K562 (cell line): ENCODE data around the gene GAB2. TPM values are rescaled to one million over a fixed set of nuclear protein-coding genes. Genes with fewer than 3 reads are reported as not detected.

Experiments used
- ATAC-seq: fragments of 200-7000 bp; cut with Tn5 transposase; 3 replicates; pipeline ENCODE4 v1.9.1; 2020; ENCODE audit warnings: moderate library complexity
- BruUV-seq: library from RNA; stranded (reverse); fragments of 400-500 nt; replicated peaks from 2 replicates; lab custom pipeline; 2021; lab: Mats Ljungman, UMichigan
- CTCF ChIA-PET: fragments of 300-600 bp; formaldehyde crosslinking; extraction: SDS; loops from one replicate; lab custom pipeline; 2021; ENCODE audit warnings: low intra/inter-chr PET ratio; lab: Yijun Ruan, JAX
- POLR2A ChIA-PET: fragments of 300-600, 350-650 bp; sonication (Branson Sonifier 250); formaldehyde crosslinking; extraction: SDS; loops from one replicate; lab custom pipeline; 2021; ENCODE audit warnings: antibody characterized with exemption, inconsistent platforms; lab: Yijun Ruan, JAX
- DNase-seq, 4 experiments: peaks; one replicate each; pipeline versions ENCODE4 v3.0.0 to v3.0.0-alpha.2; 2011 to 2018; ENCODE audit warnings: low spot score in 3 of 4, mixed read lengths in 3 of 4; ENCODE audit errors: extremely low read depth in 1 of 4
- FAIRE-seq: peaks from 2 replicates; lab custom pipeline; 2011; peaks lifted over from hg19 to GRCh38; lab: Jason Lieb, UNC
- H2AFZ ChIP-seq: 2 replicates; pipeline ENCODE4 v1.6.0; 2011; ENCODE audit warnings: low read depth, low read length, control low read depth, inconsistent platforms
- H3K27ac ChIP-seq: fragments of 200-600 bp; 3 replicates; pipeline ENCODE4 v1.8.0; 2011; ENCODE audit warnings: low read depth, mild to moderate bottlenecking, control low read depth, inconsistent platforms, low read length, moderate library complexity, mixed read lengths; ENCODE audit errors: extremely low read depth
- H3K27me3 ChIP-seq, 2 experiments: fragments of 300-600 bp in 1 of 2; 2 replicates in 1 of 2; 3 replicates in 1 of 2; pipeline versions ENCODE4 v1.6.0 to v1.8.0; 2011; ENCODE audit warnings: inconsistent platforms in 2 of 2, low read length in 2 of 2, mild to moderate bottlenecking in 1 of 2, mixed read lengths in 1 of 2, moderate library complexity in 1 of 2; ENCODE audit not compliant: control insufficient read depth in 2 of 2, insufficient read depth in 2 of 2
- H3K36me3 ChIP-seq: fragments of 300-600 bp; 3 replicates; pipeline ENCODE4 v1.8.0; 2011; ENCODE audit warnings: mild to moderate bottlenecking, low read length, inconsistent platforms; ENCODE audit not compliant: control insufficient read depth, insufficient read depth
- H3K4me1 ChIP-seq, 2 experiments: fragments of 200-600 bp in 1 of 2; replicated peaks in 1 of 2; 2 replicates in 1 of 2; 3 replicates in 1 of 2; pipeline versions ENCODE4 v1.5.1 to v1.8.0; 2011; ENCODE audit warnings: inconsistent platforms in 2 of 2, low read length in 2 of 2, mild to moderate bottlenecking in 1 of 2, mixed read lengths in 1 of 2, moderate library complexity in 1 of 2; ENCODE audit not compliant: control insufficient read depth in 2 of 2, insufficient read depth in 2 of 2
- H3K4me2 ChIP-seq: 2 replicates; pipeline ENCODE4 v1.6.1; 2011; ENCODE audit warnings: low read length, control low read depth, inconsistent platforms, mixed read lengths; ENCODE audit not compliant: insufficient read depth
- H3K4me3 ChIP-seq: fragments of 200-600 bp; sonication (generic), shearing (Covaris generic); 2 replicates; pipeline ENCODE4 v1.5.1; 2016; ENCODE audit warnings: control low read depth, inconsistent platforms
- H3K79me2 ChIP-seq: fragments of 200-600 bp; 3 replicates; pipeline ENCODE4 v1.8.0; 2011; ENCODE audit warnings: low read length, inconsistent platforms; ENCODE audit not compliant: control insufficient read depth, insufficient read depth
- H3K9ac ChIP-seq, 2 experiments: 2 replicates each; pipeline versions ENCODE4 v1.6.0 to v1.6.1; 2011; ENCODE audit warnings: low read depth in 2 of 2, low read length in 2 of 2, control low read depth in 1 of 2, inconsistent platforms in 1 of 2, mild to moderate bottlenecking in 1 of 2, mixed read lengths in 1 of 2; ENCODE audit not compliant: insufficient read depth in 1 of 2
- H3K9me1 ChIP-seq: one replicate; pipeline ENCODE4 v1.6.0; 2011; ENCODE audit warnings: inconsistent platforms, mild to moderate bottlenecking, low read length, moderate library complexity; ENCODE audit not compliant: control insufficient read depth, insufficient read depth
- H3K9me3 ChIP-seq: replicated peaks from 2 replicates; pipeline ENCODE4 v1.5.1; 2011; ENCODE audit warnings: low read depth, low read length, inconsistent platforms; ENCODE audit not compliant: control insufficient read depth, insufficient read depth
- H4K20me1 ChIP-seq: replicated peaks from 2 replicates; pipeline ENCODE4 v1.6.1; 2011; ENCODE audit warnings: low read length, inconsistent platforms, mixed read lengths; ENCODE audit not compliant: control insufficient read depth, insufficient read depth
- CCNT2 ChIP-seq: IDR thresholded peaks from 2 replicates; pipeline ENCODE4 v1.6.1; 2011; ENCODE audit warnings: borderline replicate concordance, low read depth, mild to moderate bottlenecking, moderate library complexity, mixed read lengths, low read length; ENCODE audit not compliant: insufficient read length; ENCODE audit errors: extremely low read depth
- NFIX ChIP-seq: fragments of 250-450 bp; sonication (Bioruptor Pico); IDR thresholded peaks from 2 replicates; pipeline ENCODE4 v1.4.0; 2020; ENCODE audit warnings: low read depth, mild to moderate bottlenecking, moderate library complexity
- SMARCC2 ChIP-seq: fragments of 450-650 bp; IDR thresholded peaks from 2 replicates; pipeline ENCODE4 v1.6.1; 2017; ENCODE audit warnings: antibody characterized with exemption, moderate library complexity, mild to moderate bottlenecking, low read depth
- TCFL5 ChIP-seq: fragments of 250-450 bp; sonication (Bioruptor Pico); conservative IDR thresholded peaks from 2 replicates; pipeline ENCODE4 v1.6.1; 2021; ENCODE audit warnings: mild to moderate bottlenecking, moderate library complexity, matching md5 sums
- THRAP3 ChIP-seq: fragments of 450-650 bp; IDR thresholded peaks from 2 replicates; pipeline ENCODE4 v1.6.1; 2016; ENCODE audit warnings: mild to moderate bottlenecking, inconsistent platforms, borderline replicate concordance
- ZNF253 ChIP-seq: fragments of 250-450 bp; sonication (Bioruptor Pico); conservative IDR thresholded peaks from 2 replicates; pipeline ENCODE4 v1.6.1; 2021; ENCODE audit warnings: mild to moderate bottlenecking
- ZNF280A ChIP-seq: fragments of 450-650 bp; IDR thresholded peaks from 2 replicates; pipeline ENCODE4 v1.6.1; 2018; ENCODE audit warnings: mild to moderate bottlenecking, low read depth; ENCODE audit not compliant: partially characterized antibody
- WGBS: fragments of 100-300 bp; shearing (Covaris generic); methylation state at CpG from one replicate; pipeline ENCODE4 v1.1.6; 2016; ENCODE audit warnings: low coverage, mixed read lengths; ENCODE audit not compliant: insufficient coverage; ENCODE audit errors: missing lambda C conversion rate; 5-methylcytosine and 5-hydroxymethylcytosine counted together
- in situ Hi-C: fragments of 300-500 bp; cut with MboI; formaldehyde crosslinking; loops from 4 replicates; pipeline ENCODE4 v1.15.0; 2018; ENCODE audit warnings: inconsistent platforms, mixed read lengths
- intact Hi-C: fragments of 100-400 bp; cut with micrococcal nuclease; formaldehyde crosslinking; loops from 2 replicates; pipeline ENCODE4 v1.14.2; 2022
- polyA plus RNA-seq, 8 experiments: library from polyadenylated mRNA; depleted of rRNA in 4 of 8; stranded (reverse) in 5 of 8; unstranded in 3 of 8; fragments of >200 nt; fragmentation: Nextera tagmentation in 2 of 8; fragmentation: Illumina TruSeq in 1 of 8; extraction: Ambion mirVana in 2 of 8; extraction: Trizol in 1 of 8; gene quantifications; 2 replicates each; pipeline versions ENCODE4 v1.2.1 to v1.2.3, GENCODE V29; 2011 to 2014; ENCODE audit warnings: inconsistent platforms in 1 of 8, missing spikeins in 1 of 8
- total RNA-seq, 7 experiments: library from RNA; depleted of rRNA in 6 of 7; stranded (reverse); fragments of >200 nt in 6 of 7; fragmentation: Illumina TruSeq in 2 of 7; extraction: Trizol in 2 of 7; gene quantifications; 2 replicates each; pipeline versions ENCODE4 v1.2.1 to v1.2.3, GENCODE V29; 2011 to 2021; ENCODE audit warnings: low replicate concordance in 1 of 7
- TF ChIP-seq, protein P1 (sequence below): fragments of 200-800 bp; sonication (Bioruptor generic); IDR thresholded peaks from 2 replicates; pipeline ENCODE4 v1.6.1; 2017; ENCODE audit warnings: missing genetic modification characterization, missing compliant biosample characterization

The GAB2 gene
- total and polyA plus RNA-seq, 9 of the 15 experiments (the other 6 are each of a cell fraction or from before 2014, with no cell fraction given): 2.3 to 35.2 (median 16.1) TPM

- 89% methylated on average over 4 of the region's 4 CpGs for WGBS
- no peak overlapping the region for H3K27ac ChIP-seq
- H3K4me3 ChIP-seq: no peak overlapping the region
- no peak for ATAC-seq
- no peaks in the 10 kb centered on the region for H4K20me1 ChIP-seq
- TF ChIP-seq SMARCC2: no peak
- TF ChIP-seq, protein P1, sequence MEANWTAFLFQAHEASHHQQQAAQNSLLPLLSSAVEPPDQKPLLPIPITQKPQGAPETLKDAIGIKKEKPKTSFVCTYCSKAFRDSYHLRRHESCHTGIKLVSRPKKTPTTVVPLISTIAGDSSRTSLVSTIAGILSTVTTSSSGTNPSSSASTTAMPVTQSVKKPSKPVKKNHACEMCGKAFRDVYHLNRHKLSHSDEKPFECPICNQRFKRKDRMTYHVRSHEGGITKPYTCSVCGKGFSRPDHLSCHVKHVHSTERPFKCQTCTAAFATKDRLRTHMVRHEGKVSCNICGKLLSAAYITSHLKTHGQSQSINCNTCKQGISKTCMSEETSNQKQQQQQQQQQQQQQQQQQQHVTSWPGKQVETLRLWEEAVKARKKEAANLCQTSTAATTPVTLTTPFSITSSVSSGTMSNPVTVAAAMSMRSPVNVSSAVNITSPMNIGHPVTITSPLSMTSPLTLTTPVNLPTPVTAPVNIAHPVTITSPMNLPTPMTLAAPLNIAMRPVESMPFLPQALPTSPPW (CRISPR knock-in tag): no peak
- no peak for TF ChIP-seq THRAP3
- TF ChIP-seq TCFL5: no peak
- no peak for TF ChIP-seq ZNF280A
- TF ChIP-seq CCNT2: no peak
- TF ChIP-seq ZNF253 (CRISPR knock-in tag): no peak
- no peak for TF ChIP-seq NFIX (CRISPR knock-in tag)
- H3K4me2 ChIP-seq: no peak overlapping the region
- H3K9ac ChIP-seq: no peak overlapping the region
- no peak for DNase-seq
- no peaks in the 10 kb centered on the region for H3K27me3 ChIP-seq
- FAIRE-seq: no peak
- BruUV-seq: no TSS peak
- H3K4me1 ChIP-seq: no peaks in the 10 kb centered on the region
- ChIA-PET POLR2A (no interaction called here), CTCF (no interaction called here)
- intact Hi-C loops: no loop called here
- H2AFZ ChIP-seq: no peak overlapping the region
- no peaks in the 10 kb centered on the region for H3K9me3 ChIP-seq
- H3K36me3 ChIP-seq: peaks cover 49% of the 10 kb centered on the region; the same call in 2 of the 3 replicates
- H3K79me2 ChIP-seq: no peaks in the 10 kb centered on the region
- in situ Hi-C loops: no loop called here
- H3K9me1 ChIP-seq: no peaks in the 10 kb centered on the region
Measured at GRCh38 chr11:78459738-78460137, 42.1 kb upstream of the GAB2 start.
